HG02970 (cell line): Measurements from ENCODE around the gene CRHR1.
"Not testable (repeated sequence)": the region's sequence is repeated elsewhere in the genome, so short reads cannot be mapped to it uniquely, and the experiment has no call there.

Source experiments
- ATAC-seq: cut with Tn5 transposase; IDR thresholded peaks from one replicate; pipeline ENCODE4 v1.9.1; 2021; ENCODE audit warnings: mild to moderate bottlenecking, moderate library complexity, moderate number of reproducible peaks; ENCODE audit not compliant: unreplicated experiment, low FRiP score

CRHR1 gene

DNA sequence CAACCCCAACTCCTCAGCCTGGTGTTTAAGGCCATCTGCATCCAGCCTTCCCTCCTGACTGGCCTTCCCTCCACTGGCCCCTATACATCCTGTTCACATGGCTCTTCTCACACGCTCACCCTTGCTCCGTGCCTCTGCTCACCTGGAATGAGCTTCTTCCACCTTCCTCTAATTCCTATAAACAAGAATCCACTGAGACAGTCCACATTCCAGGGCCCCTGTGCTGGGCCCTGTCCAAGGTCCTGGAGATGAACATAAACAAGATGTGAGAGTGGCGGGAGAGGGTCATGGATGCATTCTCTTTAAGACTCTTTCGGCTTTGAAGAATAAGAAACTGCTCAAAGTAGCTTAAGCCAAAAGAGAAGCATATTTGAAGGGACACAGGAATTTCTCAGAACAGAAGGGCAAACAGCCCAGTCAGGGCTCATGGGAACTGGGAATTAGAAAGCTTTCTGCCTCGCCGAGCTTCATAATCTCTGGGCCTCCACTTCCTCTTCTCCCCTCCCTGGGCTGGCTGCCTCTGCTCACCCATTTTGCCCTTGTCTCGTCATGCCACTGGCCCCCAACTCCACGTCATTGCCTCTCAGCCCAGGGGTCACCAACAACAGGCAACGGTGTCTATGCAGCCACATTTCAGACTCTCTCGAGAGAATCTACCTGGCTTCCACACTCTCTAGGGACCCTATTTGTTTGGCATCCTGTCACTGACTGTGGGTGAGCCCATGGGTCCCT lies 74.0 kb downstream of the CRHR1 start:
- ATAC-seq: no peak

DNA sequence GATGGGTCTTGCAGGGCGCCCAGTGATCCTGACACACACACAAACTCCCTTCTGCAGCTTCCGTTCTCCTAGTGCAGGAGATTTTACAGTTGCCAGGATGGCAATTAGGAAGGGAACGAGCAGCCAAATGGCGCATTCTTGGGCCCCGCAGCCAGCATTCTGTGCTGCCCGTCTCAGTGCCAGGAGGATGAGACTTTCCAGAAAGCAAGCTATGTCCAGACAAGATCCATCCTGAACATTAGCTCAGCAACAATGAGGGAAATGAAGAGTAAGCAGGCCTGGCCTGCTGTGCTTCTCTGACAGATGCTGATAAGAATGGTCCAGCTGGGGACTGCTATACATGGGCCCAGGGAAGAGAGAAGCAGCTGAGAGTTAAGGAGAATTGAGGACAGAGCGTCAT lies 77.0 kb downstream of the CRHR1 start:
- ATAC-seq: no peak

- ATAC-seq: not testable (repeated sequence)
Measured at GRCh38 chr17:45862127-45862526, 78.0 kb downstream of the CRHR1 start.

GRCh38 chr17:45863857-45864654 lies 79.9 kb downstream of the CRHR1 start:
- no peak for ATAC-seq

DNA sequence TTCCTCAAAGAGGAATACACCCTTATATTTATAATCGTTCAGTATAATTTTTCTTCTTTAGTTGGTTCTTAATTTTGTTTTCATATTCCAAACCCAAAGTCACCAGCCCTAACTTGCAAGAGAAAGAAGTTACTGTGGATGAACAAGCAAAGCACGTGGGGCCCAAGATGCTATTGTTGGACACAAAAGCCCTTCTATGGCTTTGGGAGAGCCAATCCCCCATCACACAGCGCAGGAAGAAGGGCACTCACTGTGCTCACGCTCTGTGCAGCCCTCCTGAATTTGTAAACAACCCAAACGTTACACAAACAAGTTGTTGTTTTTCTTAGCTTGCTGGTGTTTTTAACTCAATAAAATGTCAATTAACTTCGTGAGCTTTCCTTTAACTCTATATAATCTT lies 83.1 kb downstream of the CRHR1 start:
- ATAC-seq: no peak

- no peak for ATAC-seq
Measured at GRCh38 chr17:45867702-45868101, 83.6 kb downstream of the CRHR1 start.

DNA sequence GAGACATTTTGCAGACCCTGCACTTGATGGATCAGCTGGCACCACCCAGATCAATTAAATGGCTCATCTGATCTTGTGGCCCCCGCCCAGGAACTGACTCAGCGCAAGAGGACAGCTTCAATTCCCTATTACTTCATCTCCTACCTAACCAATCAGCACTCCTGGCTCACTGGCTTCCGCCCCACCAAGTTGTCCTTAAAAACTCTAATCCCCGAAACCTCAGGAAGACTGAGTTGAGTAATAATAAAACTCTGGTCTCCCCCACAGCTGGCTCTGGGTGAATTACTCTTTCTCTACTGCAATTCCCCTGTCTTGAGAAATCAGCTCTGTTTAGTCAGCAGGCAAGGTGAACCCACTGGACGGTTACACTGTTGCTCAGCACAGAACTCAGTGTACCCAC lies 84.2 kb downstream of the CRHR1 start:
- ATAC-seq: no peak

DNA sequence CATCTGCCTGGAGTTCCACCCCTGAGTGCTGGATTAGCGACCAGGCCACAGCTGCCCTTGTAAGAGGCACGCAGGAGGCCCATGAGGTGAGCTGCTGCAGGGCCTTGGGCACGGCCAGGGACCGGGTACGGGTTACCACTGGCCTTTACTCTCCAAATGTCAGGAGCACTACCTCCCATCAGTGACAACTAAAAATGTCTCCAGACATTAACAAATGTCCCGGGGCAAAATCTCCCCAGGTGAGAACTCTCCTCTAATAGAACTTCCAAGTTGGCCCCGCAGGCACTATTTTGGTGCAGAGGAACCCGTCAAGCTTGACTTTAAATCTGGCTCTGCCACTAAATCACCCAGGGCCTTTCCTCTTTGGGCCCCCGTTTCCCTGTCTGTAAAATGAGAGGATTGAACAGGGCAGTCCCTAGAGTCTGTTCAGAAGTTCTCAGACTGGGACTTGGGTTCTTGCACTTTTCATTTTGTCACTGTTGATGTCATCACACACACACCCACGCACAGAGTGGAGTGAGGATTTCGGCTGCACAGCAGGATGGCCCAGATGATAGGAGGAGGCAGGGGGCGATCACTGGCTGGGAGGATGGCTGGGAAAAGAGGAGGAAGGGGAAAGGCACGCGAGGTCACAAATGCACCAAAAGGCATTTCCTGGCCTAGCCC lies 85.7 kb downstream of the CRHR1 start:
- no peak for ATAC-seq

GRCh38 chr17:45870342-45870974 lies 86.3 kb downstream of the CRHR1 start:
- ATAC-seq: no peak

DNA sequence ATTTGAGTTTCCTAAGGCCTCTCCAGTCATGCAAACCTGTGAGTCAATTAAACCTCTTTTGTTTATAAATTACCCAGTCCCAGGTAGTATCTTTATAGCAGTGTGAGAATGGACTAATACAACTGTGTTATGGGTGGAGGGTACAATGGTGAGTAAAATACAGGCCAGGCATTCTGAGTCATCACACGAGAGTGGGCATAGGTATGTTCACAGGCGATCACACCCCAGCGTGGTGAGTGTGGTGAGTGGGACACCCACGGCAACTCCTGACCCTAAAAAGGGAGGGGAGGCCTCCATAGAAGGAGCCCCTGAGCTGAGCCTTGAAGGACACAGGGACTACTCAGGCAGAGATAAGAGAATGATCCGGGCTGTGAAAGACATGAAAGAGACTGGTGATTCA lies 87.6 kb downstream of the CRHR1 start:
- no peak for ATAC-seq

DNA sequence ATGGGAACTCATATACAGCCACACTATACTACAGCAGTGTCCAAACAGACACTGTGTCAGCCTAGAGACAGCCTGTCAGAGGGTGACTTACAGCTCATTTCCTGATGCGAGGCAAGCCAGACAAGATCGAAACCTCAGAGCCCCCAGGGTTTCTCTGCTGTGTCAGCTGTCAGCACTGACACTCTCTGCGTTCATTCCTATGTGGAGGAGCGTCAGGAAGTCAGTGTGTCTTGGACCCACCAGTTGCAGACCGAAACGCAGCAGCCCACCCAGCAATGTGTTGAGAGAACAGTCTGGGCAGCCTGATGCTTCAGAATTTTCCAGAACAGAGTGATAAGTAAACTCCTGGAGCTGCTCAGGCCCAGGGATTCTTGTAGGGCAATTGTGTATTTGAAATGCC lies 89.6 kb downstream of the CRHR1 start:
- no peak for ATAC-seq

DNA sequence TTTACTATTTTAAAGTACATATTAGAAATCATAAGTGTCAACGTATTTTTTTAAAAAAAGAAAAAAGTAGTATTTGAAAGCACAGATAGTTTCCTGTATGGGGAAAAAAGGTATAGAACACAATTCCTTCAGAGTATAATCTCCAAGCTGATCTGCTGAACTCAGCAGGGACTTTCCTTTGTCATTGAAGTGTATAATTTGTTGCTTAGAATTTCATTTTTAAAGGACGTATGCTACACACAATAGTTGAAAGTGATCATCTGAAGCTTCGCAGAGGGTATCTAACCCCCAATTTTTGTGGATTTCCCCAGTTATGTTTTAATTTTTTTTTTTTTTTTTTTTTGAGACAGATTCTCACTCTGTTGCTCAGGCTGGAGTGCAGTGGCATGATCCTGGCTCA lies 90.0 kb downstream of the CRHR1 start:
- ATAC-seq: no peak

DNA sequence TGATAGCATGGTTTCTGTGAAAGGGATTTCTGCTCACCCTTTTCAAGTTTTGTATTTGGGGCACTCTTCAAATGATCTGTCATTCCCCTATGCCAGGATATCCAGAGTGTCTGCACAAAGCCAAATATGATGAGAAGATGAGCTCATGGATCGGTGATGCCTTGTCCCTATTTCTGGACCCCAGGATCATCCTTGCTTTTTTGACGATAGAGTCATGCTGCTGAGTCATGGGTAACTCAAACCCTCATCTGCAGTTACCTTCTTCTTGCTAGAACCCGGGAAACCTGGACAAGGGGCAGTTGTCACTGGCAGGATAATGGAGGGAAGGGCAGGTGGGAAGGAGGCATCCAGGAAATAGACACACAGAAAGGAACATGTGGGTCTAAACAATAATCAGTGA lies 92.4 kb downstream of the CRHR1 start:
- no peak for ATAC-seq

- ATAC-seq: no peak
Measured at GRCh38 chr17:45877467-45877866, 93.3 kb downstream of the CRHR1 start.

DNA sequence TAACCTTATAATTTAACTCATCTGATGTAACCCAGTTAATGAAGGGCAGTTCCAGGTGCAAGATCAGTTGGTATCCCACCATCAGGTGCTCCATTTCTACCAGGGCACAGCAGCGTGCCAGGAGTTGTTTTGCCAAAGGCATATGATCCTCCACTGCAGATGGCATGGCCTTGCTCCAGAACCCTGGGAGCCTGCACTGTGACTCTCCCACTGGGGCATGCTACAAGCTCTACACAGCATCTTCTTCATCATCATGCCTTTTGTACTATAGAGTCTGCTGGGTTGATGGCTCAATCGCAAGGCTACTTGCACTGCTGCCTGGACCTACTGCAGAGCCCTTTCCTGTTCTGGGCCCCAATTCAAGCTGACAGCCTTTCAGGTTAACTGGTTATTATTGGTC lies 98.9 kb downstream of the CRHR1 start:
- no peak for ATAC-seq
